IMR-90 (cell line): ENCODE measurements around the gene ADRA2B. TPM values are rescaled to one million over a fixed set of nuclear protein-coding genes. Genes with fewer than 3 reads are reported as not detected.

ENCODE experiments used
- ATAC-seq: fragments of 200-7000 bp; cut with Tn5 transposase; 2 replicates; pipeline ENCODE4 v1.9.1; 2020; ENCODE audit warnings: low read depth, mild to moderate bottlenecking, moderate library complexity
- BruUV-seq: library from RNA; stranded (reverse); fragments of 400-500 nt; replicated peaks from 2 replicates; lab custom pipeline; 2021; lab: Mats Ljungman, UMichigan
- CTCF ChIA-PET: fragments of 300-600 bp; formaldehyde crosslinking; extraction: SDS; loops from one replicate; lab custom pipeline; 2021; ENCODE audit warnings: antibody characterized with exemption; lab: Yijun Ruan, JAX
- POLR2A ChIA-PET: fragments of 300-600 bp; sonication (Branson Sonifier 250); formaldehyde crosslinking; loops from one replicate; lab custom pipeline; 2022; ENCODE audit warnings: antibody characterized with exemption; ENCODE audit not compliant: unreplicated experiment; lab: Charles Lee
- DNase-seq: peaks from one replicate; pipeline ENCODE4 v3.0.0; 2013
- H2AFZ ChIP-seq: replicated peaks from 2 replicates; pipeline ENCODE3; 2013; ENCODE audit warnings: low read length, mild to moderate bottlenecking; ENCODE audit not compliant: poor library complexity
- H2AK5ac ChIP-seq: 2 replicates; pipeline ENCODE4 v1.6.1; 2013; ENCODE audit warnings: low read depth, low read length, inconsistent platforms
- H2AK9ac ChIP-seq: replicated peaks from 2 replicates; pipeline ENCODE3; 2013; ENCODE audit warnings: mild to moderate bottlenecking, low read depth, low read length, moderate library complexity; ENCODE audit not compliant: poor library complexity
- H2BK120ac ChIP-seq: 2 replicates; pipeline ENCODE4 v1.6.1; 2013; ENCODE audit warnings: low read depth, low read length, inconsistent platforms
- H2BK15ac ChIP-seq: 3 replicates; pipeline ENCODE4 v1.6.1; 2013; ENCODE audit warnings: low read depth, low read length, inconsistent platforms
- H2BK20ac ChIP-seq: 2 replicates; pipeline ENCODE4 v1.6.1; 2013; ENCODE audit warnings: low read depth, mild to moderate bottlenecking, inconsistent platforms, low read length, moderate library complexity
- H2BK5ac ChIP-seq: 2 replicates; pipeline ENCODE4 v1.6.1; 2013; ENCODE audit warnings: mild to moderate bottlenecking, low read depth, low read length, inconsistent platforms; ENCODE audit not compliant: poor library complexity, severe bottlenecking
- H3K14ac ChIP-seq: replicated peaks from 2 replicates; pipeline ENCODE4 v1.6.1; 2013; ENCODE audit warnings: low read depth, low read length, inconsistent platforms
- H3K18ac ChIP-seq: 2 replicates; pipeline ENCODE4 v1.6.1; 2013; ENCODE audit warnings: low read depth, low read length, control low read depth
- H3K23ac ChIP-seq: 2 replicates; pipeline ENCODE4 v1.6.1; 2013; ENCODE audit warnings: low read depth, low read length, inconsistent platforms
- H3K27ac ChIP-seq: 2 replicates; pipeline ENCODE4 v1.5.1; 2013; ENCODE audit warnings: mild to moderate bottlenecking, control low read depth, low read length; ENCODE audit not compliant: insufficient read depth
- H3K27me3 ChIP-seq: 2 replicates; pipeline ENCODE4 v1.6.1; 2013; ENCODE audit warnings: low read length; ENCODE audit not compliant: control insufficient read depth, insufficient read depth
- H3K36me3 ChIP-seq: 2 replicates; pipeline ENCODE4 v1.6.1; 2013; ENCODE audit warnings: low read length, mixed read lengths; ENCODE audit not compliant: control insufficient read depth, insufficient read depth
- H3K4ac ChIP-seq: 2 replicates; pipeline ENCODE4 v1.6.1; 2013; ENCODE audit warnings: low read depth, low read length, inconsistent platforms
- H3K4me1 ChIP-seq: 2 replicates; pipeline ENCODE4 v1.6.1; 2013; ENCODE audit warnings: low read length, mixed read lengths; ENCODE audit not compliant: control insufficient read depth, insufficient read depth
- H3K4me2 ChIP-seq: 2 replicates; pipeline ENCODE4 v1.6.1; 2013; ENCODE audit warnings: low read depth, mild to moderate bottlenecking, control low read depth, low read length, moderate library complexity
- H3K4me3 ChIP-seq: 2 replicates; pipeline ENCODE4 v1.5.1; 2013; ENCODE audit warnings: low read depth, mild to moderate bottlenecking, control low read depth, low read length, moderate library complexity; ENCODE audit not compliant: insufficient read depth
- H3K56ac ChIP-seq: 2 replicates; pipeline ENCODE4 v1.6.1; 2013; ENCODE audit warnings: low read length, inconsistent platforms; ENCODE audit not compliant: insufficient read depth; ENCODE audit errors: extremely low read depth
- H3K79me1 ChIP-seq, 2 experiments: 2 replicates each; pipeline ENCODE4 v1.6.1; 2013; ENCODE audit warnings: low read length in 2 of 2, inconsistent platforms in 1 of 2, low read depth in 1 of 2
- H3K9ac ChIP-seq: 2 replicates; pipeline ENCODE4 v1.6.1; 2013; ENCODE audit warnings: low read depth, low read length, control low read depth
- H3K9me1 ChIP-seq: 2 replicates; pipeline ENCODE4 v1.6.1; 2013; ENCODE audit warnings: low read length, inconsistent platforms; ENCODE audit not compliant: insufficient read depth
- H3K9me3 ChIP-seq: 2 replicates; pipeline ENCODE4 v1.6.1; 2013; ENCODE audit warnings: low read length; ENCODE audit not compliant: control insufficient read depth, insufficient read depth
- H4K20me1 ChIP-seq: 2 replicates; pipeline ENCODE4 v1.6.1; 2013; ENCODE audit warnings: low read length, inconsistent platforms; ENCODE audit not compliant: insufficient read depth
- H4K5ac ChIP-seq: 2 replicates; pipeline ENCODE4 v1.6.1; 2013; ENCODE audit warnings: mild to moderate bottlenecking, low read depth, low read length, control low read depth
- H4K8ac ChIP-seq, 2 experiments: 2 replicates each; pipeline ENCODE4 v1.6.1; 2013; ENCODE audit warnings: low read depth in 2 of 2, low read length in 2 of 2, control low read depth in 1 of 2, inconsistent platforms in 1 of 2
- H4K91ac ChIP-seq: 2 replicates; pipeline ENCODE4 v1.6.1; 2013; ENCODE audit warnings: low read depth, low read length, inconsistent platforms; ENCODE audit not compliant: insufficient read depth
- BHLHE40 ChIP-seq: fragments of 150-350 bp; IDR thresholded peaks from 2 replicates; pipeline ENCODE4 v1.6.1; 2016; ENCODE audit warnings: mild to moderate bottlenecking, low read depth, low read length
- CHD1 ChIP-seq: IDR thresholded peaks from 2 replicates; pipeline ENCODE4 v1.6.1; 2012; ENCODE audit warnings: low read depth, low read length, improper control_type of control experiment
- ELK1 ChIP-seq: fragments of 150-350 bp; IDR thresholded peaks from 2 replicates; pipeline ENCODE4 v1.6.1; 2016; ENCODE audit warnings: low read depth, mild to moderate bottlenecking, low read length, moderate library complexity, borderline replicate concordance
- FOS ChIP-seq: fragments of 150-350 bp; IDR thresholded peaks from 2 replicates; pipeline ENCODE4 v1.6.1; 2016; ENCODE audit warnings: low read depth, low read length
- MAFK ChIP-seq: IDR thresholded peaks from 2 replicates; pipeline ENCODE4 v1.6.1; 2012; ENCODE audit warnings: low read depth, low read length, improper control_type of control experiment
- MXI1 ChIP-seq: IDR thresholded peaks from 2 replicates; pipeline ENCODE4 v1.6.1; 2012; ENCODE audit warnings: low read depth, mild to moderate bottlenecking, low read length, moderate library complexity, borderline replicate concordance
- NFE2L2 ChIP-seq: fragments of 150-350 bp; IDR thresholded peaks from 2 replicates; pipeline ENCODE4 v1.6.1; 2016; ENCODE audit warnings: low read depth, mild to moderate bottlenecking, low read length
- POLR2A ChIP-seq: IDR thresholded peaks from 2 replicates; pipeline ENCODE4 v1.6.1; 2012; ENCODE audit warnings: mild to moderate bottlenecking, low read depth, low read length
- RCOR1 ChIP-seq: IDR thresholded peaks from 2 replicates; pipeline ENCODE4 v1.6.1; 2012; ENCODE audit warnings: mild to moderate bottlenecking, low read length, improper control_type of control experiment; ENCODE audit not compliant: insufficient replicate concordance
- SMC3 ChIP-seq: fragments of 150-350 bp; IDR thresholded peaks from 2 replicates; pipeline ENCODE4 v1.6.1; 2016; ENCODE audit warnings: low read depth, mild to moderate bottlenecking, antibody characterized with exemption, low read length, moderate library complexity
- WGBS, 2 experiments: methylation state at CpG; one replicate each; pipeline versions ENCODE4 v1.1.5 to v1.1.7; 2013; ENCODE audit warnings: missing lambda C conversion rate in 2 of 2; ENCODE audit not compliant: insufficient read length in 1 of 2; ENCODE audit errors: extremely low coverage in 2 of 2; 5-methylcytosine and 5-hydroxymethylcytosine counted together
- dilution Hi-C: fragments of 300-500 bp; cut with HindIII; formaldehyde crosslinking; loops from one replicate; pipeline ENCODE4 v1.14.3; 2018; ENCODE audit warnings: low sequenced_read_pairs; ENCODE audit not compliant: unreplicated experiment
- in situ Hi-C: fragments of 300-500 bp; cut with MboI; formaldehyde crosslinking; loops from 3 replicates; pipeline ENCODE4 v1.14.3; 2019; ENCODE audit warnings: low sequenced_read_pairs, inconsistent platforms, mixed read lengths
- intact Hi-C: fragments of 100-400 bp; cut with micrococcal nuclease; formaldehyde crosslinking; loops from 2 replicates; pipeline ENCODE4 v1.10.0; 2022
- polyA plus RNA-seq, 3 experiments: library from polyadenylated mRNA; depleted of rRNA; stranded (reverse); fragments of >200 nt; gene quantifications; 2 replicates each; pipeline ENCODE4 v1.2.3, GENCODE V29; 2012; ENCODE audit warnings: low replicate concordance in 1 of 3
- total RNA-seq: library from RNA; depleted of rRNA; stranded (reverse); fragments of >200 nt; gene quantifications from 2 replicates; pipeline ENCODE4 v1.2.3, GENCODE V29; 2012

ADRA2B gene
- total and polyA plus RNA-seq, 2 of the 4 experiments (the other 2 are of a cell fraction), result not detected

GRCh38 chr2:96119389-96119751 is 3.0 kb upstream of the ADRA2B start:
- Histone ChIP-seq H3K14ac (no peak overlapping the region), H4K91ac (no peak overlapping the region), H3K9ac (no peak overlapping the region), H3K56ac (no peak overlapping the region), H2BK5ac (no peak overlapping the region), H2BK120ac (no peak overlapping the region), H2AK5ac (no peak overlapping the region), H3K27me3 (peaks cover 86% of the 10 kb centered on the region), H4K20me1 (0 out of 2 replicates have a peak, but pooled peaks cover 4% of the 10 kb centered on the region), H3K4me2 (no peak overlapping the region), H2AK9ac (no peak overlapping the region), H2AFZ (no peak overlapping the region), H4K8ac (no peak overlapping the region), H3K79me1 (no peaks in the 10 kb centered on the region), H3K4ac (no peak overlapping the region), H3K27ac (no peak overlapping the region), H3K18ac (no peak overlapping the region), H2BK15ac (no peak overlapping the region), H3K23ac (no peak overlapping the region), H3K9me3 (no peaks in the 10 kb centered on the region; the same call in 1 of the 2 replicates), H3K4me3 (no peak overlapping the region), H2BK20ac (no peak overlapping the region), H3K9me1 (no peaks in the 10 kb centered on the region), H4K5ac (no peak overlapping the region), H3K36me3 (no peaks in the 10 kb centered on the region), H3K4me1 (peaks cover 2% of the 10 kb centered on the region; the same call in 1 of the 2 replicates)
- DNase-seq, result no peak
- intact Hi-C loops, result no loop called here
- TF ChIP-seq MAFK (no peak), FOS (no peak), CHD1 (no peak), SMC3 (no peak), ELK1 (no peak), POLR2A (no peak), RCOR1 (no peak), BHLHE40 (no peak), NFE2L2 (no peak), MXI1 (no peak)
- CTCF ChIA-PET, result no interaction called here
- in situ Hi-C loops, result loop anchor here (25.0 kb wide), 1 partner anchor 107 kb away; no protein-coding TSS in a partner anchor
- no CpG with 5 or more reads among the region's 5 CpGs for WGBS, 2 experiments
- dilution Hi-C loops, result no loop called here
- POLR2A ChIA-PET, result no interaction called here
- BruUV-seq, result no TSS peak
- ATAC-seq, result no peak
